Mesenchymal stem cell (in vitro differentiated cells and primary cell): ENCODE measurements around the gene HMGN3.
A peak's percentile ranks its signal among the peaks of the same experiment; 100 is the strongest.

Source experiments
- DNase-seq: peaks from one replicate; pipeline ENCODE4 v3.0.0-alpha.2; 2013
- H2AFZ ChIP-seq: one replicate; pipeline ENCODE4 v1.6.1; 2013; ENCODE audit warnings: low read depth, mild to moderate bottlenecking, control low read depth, inconsistent platforms, low read length, moderate library complexity
- H2AK5ac ChIP-seq: 2 replicates; pipeline ENCODE4 v1.6.1; 2013; ENCODE audit warnings: low read length, moderate library complexity, mild to moderate bottlenecking, inconsistent platforms; ENCODE audit not compliant: severe bottlenecking
- H2BK120ac ChIP-seq: one replicate; pipeline ENCODE4 v1.6.1; 2013; ENCODE audit warnings: low read depth, mild to moderate bottlenecking, inconsistent platforms, low read length, moderate library complexity
- H2BK12ac ChIP-seq, 2 experiments: one replicate each; pipeline ENCODE4 v1.6.1; 2013; ENCODE audit warnings: inconsistent platforms in 2 of 2, low read length in 2 of 2, mild to moderate bottlenecking in 2 of 2, moderate library complexity in 2 of 2, control low read depth in 1 of 2
- H2BK15ac ChIP-seq: one replicate; pipeline ENCODE4 v1.6.1; 2013; ENCODE audit warnings: mild to moderate bottlenecking, low read depth, inconsistent platforms; ENCODE audit not compliant: poor library complexity, severe bottlenecking
- H2BK5ac ChIP-seq: 2 replicates; pipeline ENCODE4 v1.6.1; 2013; ENCODE audit warnings: low read depth, mild to moderate bottlenecking, low read length, control low read depth, inconsistent platforms; ENCODE audit not compliant: poor library complexity, severe bottlenecking
- H3K14ac ChIP-seq, 2 experiments: one replicate each; pipeline ENCODE4 v1.6.1; 2013; ENCODE audit warnings: inconsistent platforms in 2 of 2, low read length in 2 of 2, control low read depth in 1 of 2, mild to moderate bottlenecking in 1 of 2, moderate library complexity in 1 of 2
- H3K18ac ChIP-seq, 2 experiments: one replicate each; pipeline ENCODE4 v1.6.1; 2013; ENCODE audit warnings: inconsistent platforms in 2 of 2, low read length in 2 of 2, control low read depth in 1 of 2, low read depth in 1 of 2, mild to moderate bottlenecking in 1 of 2
- H3K23ac ChIP-seq, 2 experiments: one replicate each; pipeline ENCODE4 v1.6.1; 2013; ENCODE audit warnings: inconsistent platforms in 2 of 2, low read length in 2 of 2, mild to moderate bottlenecking in 2 of 2, moderate library complexity in 2 of 2, control low read depth in 1 of 2
- H3K27ac ChIP-seq: 2 replicates; pipeline ENCODE4 v1.5.1; 2013; ENCODE audit warnings: mild to moderate bottlenecking, moderate library complexity, low read length, control low read depth, inconsistent platforms; ENCODE audit not compliant: poor library complexity, severe bottlenecking
- H3K27me3 ChIP-seq, 2 experiments: 2 replicates each; pipeline versions ENCODE4 v1.6.1 to v1.7.0; 2013; ENCODE audit warnings: low read length in 2 of 2, mild to moderate bottlenecking in 2 of 2, moderate library complexity in 2 of 2, control low read depth in 1 of 2, inconsistent platforms in 1 of 2; ENCODE audit not compliant: control insufficient read depth in 1 of 2, insufficient read depth in 1 of 2
- H3K36me3 ChIP-seq, 2 experiments: 2 replicates each; pipeline versions ENCODE4 v1.6.1 to v1.7.0; 2013; ENCODE audit warnings: low read length in 2 of 2, control low read depth in 1 of 2, inconsistent platforms in 1 of 2, low read depth in 1 of 2, mild to moderate bottlenecking in 1 of 2; ENCODE audit not compliant: insufficient read depth in 2 of 2, control insufficient read depth in 1 of 2
- H3K4ac ChIP-seq, 2 experiments: one replicate each; pipeline ENCODE4 v1.6.1; 2013; ENCODE audit warnings: inconsistent platforms in 2 of 2, low read length in 2 of 2, mild to moderate bottlenecking in 2 of 2, moderate library complexity in 2 of 2, control low read depth in 1 of 2, low read depth in 1 of 2
- H3K4me1 ChIP-seq: 2 replicates; pipeline ENCODE4 v1.6.1; 2013; ENCODE audit warnings: low read depth, low read length, control low read depth; ENCODE audit not compliant: control insufficient read depth, insufficient read depth
- H3K4me2 ChIP-seq: 2 replicates; pipeline ENCODE4 v1.6.1; 2013; ENCODE audit warnings: low read length, mild to moderate bottlenecking, inconsistent platforms; ENCODE audit not compliant: poor library complexity, severe bottlenecking
- H3K4me3 ChIP-seq, 2 experiments: 2 replicates each; pipeline versions ENCODE4 v1.5.1 to v1.7.0; 2013; ENCODE audit warnings: low read length in 2 of 2, mild to moderate bottlenecking in 2 of 2, control low read depth in 1 of 2, low read depth in 1 of 2; ENCODE audit not compliant: insufficient read depth in 1 of 2
- H3K79me1 ChIP-seq: replicated peaks from 2 replicates; pipeline ENCODE4 v1.6.1; 2013; ENCODE audit warnings: mild to moderate bottlenecking, control low read depth, low read length, inconsistent platforms; ENCODE audit not compliant: poor library complexity, severe bottlenecking
- H3K9ac ChIP-seq: 2 replicates; pipeline ENCODE4 v1.7.0; 2013; ENCODE audit warnings: mild to moderate bottlenecking, low read length, moderate library complexity
- H3K9me3 ChIP-seq: 2 replicates; pipeline ENCODE4 v1.7.0; 2013; ENCODE audit warnings: mild to moderate bottlenecking, low read length; ENCODE audit not compliant: control insufficient read depth
- H4K8ac ChIP-seq: one replicate; pipeline ENCODE4 v1.6.1; 2013; ENCODE audit warnings: inconsistent platforms, mild to moderate bottlenecking, low read length, moderate library complexity
- H4K91ac ChIP-seq: one replicate; pipeline ENCODE4 v1.6.1; 2013; ENCODE audit warnings: mild to moderate bottlenecking, low read length, inconsistent platforms
- WGBS: methylation state at CpG from one replicate; pipeline ENCODE4 v1.1.7; 2013; ENCODE audit warnings: mixed read lengths; 5-methylcytosine and 5-hydroxymethylcytosine counted together

The HMGN3 gene

GRCh38 chr6:79170431-79170830 lies 64.1 kb downstream of the HMGN3 start:
- H3K9ac ChIP-seq, result no peak overlapping the region
- no peak overlapping the region for H3K4me3 ChIP-seq
- no peak overlapping the region for H2BK12ac ChIP-seq
- H3K23ac ChIP-seq, result no peak overlapping the region
- no peaks in the 10 kb centered on the region for H3K27me3 ChIP-seq
- peaks cover 1% of the 10 kb centered on the region for H3K4me1 ChIP-seq
- H2AFZ ChIP-seq, result no peak overlapping the region
- H2AK5ac ChIP-seq, result no peak overlapping the region
- no peak overlapping the region for H2BK15ac ChIP-seq
- DNase-seq, result no peak
- H3K27ac ChIP-seq, result peak overlapping the region; percentile 60
- no peak overlapping the region for H4K91ac ChIP-seq
- no peak overlapping the region for H3K4me2 ChIP-seq
- no peak overlapping the region for H3K14ac ChIP-seq
- H2BK120ac ChIP-seq, result no peak overlapping the region
- H3K9me3 ChIP-seq, result no peaks in the 10 kb centered on the region
- no peak overlapping the region for H4K8ac ChIP-seq
- H3K18ac ChIP-seq, result no peak overlapping the region
- no peaks in the 10 kb centered on the region for H3K79me1 ChIP-seq
- no peaks in the 10 kb centered on the region for H3K36me3 ChIP-seq
- no peak overlapping the region for H3K4ac ChIP-seq
- no peak overlapping the region for H2BK5ac ChIP-seq
- WGBS, result 89% methylated on average over 4 of the region's 5 CpGs

DNA sequence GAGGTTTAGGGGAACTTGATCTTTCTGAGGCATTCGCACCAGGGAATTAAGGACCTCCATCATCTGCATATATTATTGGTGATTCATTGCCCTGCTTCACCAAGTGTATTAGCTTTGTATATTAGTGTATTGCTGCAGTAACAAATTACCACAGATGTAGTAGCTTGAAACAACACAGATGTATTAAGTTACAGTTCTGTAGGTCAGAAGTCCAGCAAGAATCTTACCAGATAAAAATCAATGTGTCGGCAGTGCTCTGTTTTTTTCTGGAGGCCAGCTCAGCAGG lies 65.8 kb downstream of the HMGN3 start:
- Histone ChIP-seq H3K4me1 (peaks cover 1% of the 10 kb centered on the region), H2BK12ac (no peak overlapping the region), H3K23ac (no peak overlapping the region), H3K27ac (peak overlapping the region; percentile 57), H3K9me3 (no peaks in the 10 kb centered on the region), H3K4me2 (no peak overlapping the region), H4K8ac (no peak overlapping the region), H3K79me1 (no peaks in the 10 kb centered on the region), H2AK5ac (no peak overlapping the region), H3K4ac (no peak overlapping the region), H2BK120ac (no peak overlapping the region), H2BK15ac (no peak overlapping the region), H2AFZ (no peak overlapping the region), H2BK5ac (no peak overlapping the region), H3K4me3 (peak overlapping the region in 1 of 2 experiments; percentile 58), H3K36me3 (no peaks in the 10 kb centered on the region), H3K9ac (no peak overlapping the region), H3K27me3 (no peaks in the 10 kb centered on the region), H3K14ac (no peak overlapping the region), H4K91ac (no peak overlapping the region), H3K18ac (no peak overlapping the region)
- no peak for DNase-seq
- 69% methylated on average over 2 of the region's 2 CpGs for WGBS

DNA sequence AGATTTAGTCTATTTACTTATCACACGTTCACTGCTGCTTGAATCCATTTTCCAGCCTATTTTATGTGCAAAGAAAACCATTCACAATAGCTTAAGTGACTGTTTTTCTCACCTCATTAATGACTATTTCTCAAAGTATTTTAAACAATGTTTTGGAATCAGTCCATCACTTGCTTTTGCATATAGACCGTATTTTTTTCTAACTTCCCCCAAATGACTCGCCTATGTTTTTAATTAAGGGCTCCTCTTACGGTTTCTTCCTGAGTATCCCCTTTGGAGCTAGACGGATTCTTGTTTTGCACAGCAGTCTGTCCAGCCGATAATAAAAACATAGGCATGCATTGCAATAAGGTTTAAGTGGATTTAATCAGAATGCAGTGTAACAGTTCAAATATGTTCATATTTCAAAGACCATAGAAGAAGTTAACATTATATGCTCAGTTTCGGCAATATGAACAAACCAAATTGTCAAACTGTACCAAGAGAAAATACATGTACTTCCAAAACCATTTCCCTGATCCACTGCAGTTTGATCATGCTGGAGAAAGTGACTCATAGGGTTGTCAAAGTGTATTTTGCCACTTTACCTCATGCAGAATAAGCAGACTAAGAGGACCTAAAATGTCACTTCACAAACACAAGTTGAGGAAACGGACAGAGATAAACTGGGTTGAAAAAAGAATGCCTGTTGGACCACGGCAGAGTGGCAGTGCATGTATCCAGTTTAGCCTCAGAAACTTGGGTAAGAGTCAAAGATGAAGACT lies 66.4 kb downstream of the HMGN3 start:
- H3K36me3 ChIP-seq, result no peaks in the 10 kb centered on the region

DNA sequence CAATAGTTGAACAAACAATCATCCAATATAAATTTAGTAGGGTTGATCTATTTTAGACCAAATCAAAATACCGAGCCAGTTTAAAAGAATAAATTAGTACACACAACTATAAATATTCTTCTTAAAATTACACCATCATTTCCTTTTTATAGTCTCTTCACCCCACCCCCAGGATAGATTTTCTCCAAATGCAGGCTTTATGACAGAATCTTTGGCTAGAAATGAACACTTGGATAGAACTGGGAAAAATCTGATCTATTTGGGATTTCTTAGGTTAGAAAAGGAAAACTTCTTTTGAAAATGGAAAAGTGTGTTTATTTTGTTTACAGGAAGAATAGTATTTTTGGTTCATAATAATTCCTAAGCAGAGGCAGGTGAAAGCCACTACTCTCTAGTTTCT lies 74.6 kb downstream of the HMGN3 start:
- H2AK5ac ChIP-seq, result no peak overlapping the region
- H3K18ac ChIP-seq, result no peak overlapping the region
- H3K27me3 ChIP-seq, result no peaks in the 10 kb centered on the region
- no peak overlapping the region for H4K8ac ChIP-seq
- no peak overlapping the region for H3K9ac ChIP-seq
- 100% methylated on average over 1 of the region's 1 CpG for WGBS
- no peaks in the 10 kb centered on the region for H3K79me1 ChIP-seq
- no peaks in the 10 kb centered on the region for H3K9me3 ChIP-seq
- DNase-seq, result no peak
- no peak overlapping the region for H3K4me2 ChIP-seq
- H3K4ac ChIP-seq, result no peak overlapping the region
- no peak overlapping the region for H4K91ac ChIP-seq
- H3K4me1 ChIP-seq, result peaks cover 4% of the 10 kb centered on the region
- no peak overlapping the region for H2AFZ ChIP-seq
- H2BK15ac ChIP-seq, result no peak overlapping the region
- no peaks in the 10 kb centered on the region for H3K36me3 ChIP-seq
- H2BK12ac ChIP-seq, result no peak overlapping the region
- H3K23ac ChIP-seq, result no peak overlapping the region
- H3K27ac ChIP-seq, result peak overlapping the region; percentile 95
- no peak overlapping the region for H2BK5ac ChIP-seq
- H2BK120ac ChIP-seq, result no peak overlapping the region
- H3K4me3 ChIP-seq, result no peak overlapping the region
- H3K14ac ChIP-seq, result no peak overlapping the region

More for the DNA sequence above, 66.4 kb downstream of the HMGN3 start:
- H3K9ac ChIP-seq, result peak overlapping the region; percentile 46
- no peak overlapping the region for H3K4ac ChIP-seq
- H2BK12ac ChIP-seq, result no peak overlapping the region
- no peaks in the 10 kb centered on the region for H3K79me1 ChIP-seq
- peak overlapping the region in 1 of 2 experiments; percentile 58 for H3K4me3 ChIP-seq
- no peak overlapping the region for H2BK5ac ChIP-seq
- no peak overlapping the region for H3K23ac ChIP-seq
- no peaks in the 10 kb centered on the region for H3K9me3 ChIP-seq
- no peak overlapping the region for H2BK15ac ChIP-seq
- H3K27ac ChIP-seq, result peak overlapping the region; percentile 57
- H4K91ac ChIP-seq, result no peak overlapping the region
- H3K14ac ChIP-seq, result no peak overlapping the region
- no peak overlapping the region for H4K8ac ChIP-seq
- H3K18ac ChIP-seq, result no peak overlapping the region
- H2AFZ ChIP-seq, result no peak overlapping the region
- peak; percentile 14 for DNase-seq
- peaks cover 1% of the 10 kb centered on the region for H3K4me1 ChIP-seq
- H2AK5ac ChIP-seq, result no peak overlapping the region
- H2BK120ac ChIP-seq, result no peak overlapping the region
- WGBS, result 64% methylated on average over 8 of the region's 9 CpGs
- H3K4me2 ChIP-seq, result no peak overlapping the region
- H3K27me3 ChIP-seq, result no peaks in the 10 kb centered on the region
